AG04449 (cell line): ENCODE results near the gene ACER3.
A peak's percentile ranks its signal among the peaks of the same experiment; 100 is the strongest.
"Not testable (repeated sequence)": the region's sequence is repeated elsewhere in the genome, so short reads cannot be mapped to it uniquely, and the experiment has no call there.

Source experiments
- CTCF ChIA-PET: fragments of 350-600 bp; formaldehyde crosslinking; extraction: SDS; loops from one replicate; lab custom pipeline; 2021; ENCODE audit warnings: antibody characterized with exemption; lab: Yijun Ruan, JAX
- POLR2A ChIA-PET: fragments of 400-600, 350-600 bp; formaldehyde crosslinking; extraction: SDS; loops from one replicate; lab custom pipeline; 2020; ENCODE audit warnings: antibody characterized with exemption, inconsistent platforms; lab: Yijun Ruan, JAX
- DNase-seq: peaks from one replicate; pipeline ENCODE4 v3.0.0-alpha.2; 2010; ENCODE audit warnings: low read depth, low spot score
- H3K4me3 ChIP-seq: 2 replicates; pipeline ENCODE4 v1.5.1; 2011; ENCODE audit warnings: low read depth, mild to moderate bottlenecking, control low read depth, low read length
- CTCF ChIP-seq: IDR thresholded peaks from one replicate; pipeline ENCODE4 v1.5.1; 2011; ENCODE audit warnings: mild to moderate bottlenecking, moderate library complexity, low read length, control low read depth, inconsistent platforms; ENCODE audit not compliant: insufficient read depth; ENCODE audit errors: missing control alignments

Gene ACER3

GRCh38 chr11:76860539-76861475 lies at the start of gene ACER3:
ACER3 (plus strand) TSS chr11:76860918; CDS start chr11:76860977, 59 bp downstream.
- DNase-seq: no peak
- peak; percentile 18 for TF ChIP-seq CTCF
- POLR2A ChIA-PET: interaction anchor here (0.7 kb wide), 1 partner anchor 27 kb away, joined by 3 read pairs; no protein-coding TSS in a partner anchor
- H3K4me3 ChIP-seq: peak within 1 kb of the TSS; percentile 86
- CTCF ChIA-PET: interaction anchor here (1.5 to 2.3 kb wide), 3 partner anchors 9 to 59 kb away, joined by 3 to 12 read pairs (median 4); no protein-coding TSS in a partner anchor

- CTCF ChIA-PET: interaction anchor here (0.8 to 8.9 kb wide), 9 partner anchors 7 to 228 kb away, joined by 3 to 307 read pairs (median 14); no protein-coding TSS in a partner anchor
- no peak overlapping the region for H3K4me3 ChIP-seq
- no peak for TF ChIP-seq CTCF
- DNase-seq: no peak
- POLR2A ChIA-PET: no interaction called here
Observed at GRCh38 chr11:76811259-76811658, 49.5 kb upstream of the ACER3 start.

GRCh38 chr11:76814414-76814813 lies 46.3 kb upstream of the ACER3 start:
- H3K4me3 ChIP-seq: no peak overlapping the region
- no peak for DNase-seq
- ChIA-PET POLR2A (no interaction called here), CTCF (interaction anchor here (0.9 to 8.9 kb wide), 2 partner anchors 12 to 106 kb away, joined by 3 to 307 read pairs; no protein-coding TSS in a partner anchor)
- TF ChIP-seq CTCF: no peak

- CTCF ChIA-PET: interaction anchor here (0.9 to 8.9 kb wide), 5 partner anchors 6 to 104 kb away, joined by 3 to 307 read pairs (median 29); no protein-coding TSS in a partner anchor
- POLR2A ChIA-PET, H3K4me3 ChIP-seq, DNase-seq: not testable (repeated sequence)
Observed at GRCh38 chr11:76815678-76816077, 45.0 kb upstream of the ACER3 start.

- TF ChIP-seq CTCF: no peak
- ChIA-PET CTCF (interaction anchor here (1.1 to 5.4 kb wide), 3 partner anchors 11 to 100 kb away, joined by 3 to 54 read pairs (median 5); no protein-coding TSS in a partner anchor), POLR2A (no interaction called here)
- H3K4me3 ChIP-seq: no peak overlapping the region
- no peak for DNase-seq
Observed at GRCh38 chr11:76820184-76820566, 40.5 kb upstream of the ACER3 start.

GRCh38 chr11:76821396-76821795 lies 39.3 kb upstream of the ACER3 start:
- DNase-seq, H3K4me3 ChIP-seq, POLR2A ChIA-PET: not testable (repeated sequence)
- CTCF ChIA-PET: interaction anchor here (1.0 kb wide), 1 partner anchor 99 kb away, joined by 4 read pairs; no protein-coding TSS in a partner anchor

- ChIA-PET POLR2A (no interaction called here), CTCF (interaction anchor here (1.0 to 1.3 kb wide), 2 partner anchors 98 to 100 kb away, joined by 3 to 4 read pairs; no protein-coding TSS in a partner anchor)
- no peak for TF ChIP-seq CTCF
- DNase-seq: no peak
- H3K4me3 ChIP-seq: no peak overlapping the region
Observed at GRCh38 chr11:76822406-76822805, 38.3 kb upstream of the ACER3 start.
